Naive thymus-derived CD4-positive, alpha-beta T cell (primary cell): Measurements from ENCODE around the gene UBP1. TPM values are rescaled to one million over a fixed set of nuclear protein-coding genes. Genes with fewer than 3 reads are reported as not detected.
"Not testable (repeated sequence)": the region's sequence is repeated elsewhere in the genome, so short reads cannot be mapped to it uniquely, and the experiment has no call there.

Source experiments
- ATAC-seq: fragments of 150-1000 bp; cut with Tn5 transposase; 2 replicates; pipeline ENCODE4 v1.10.0; 2021; ENCODE audit warnings: mild to moderate bottlenecking, moderate library complexity
- CTCF ChIA-PET: fragments of 350-600 bp; sonication (Branson Sonifier 250); formaldehyde crosslinking; loops from one replicate; lab custom pipeline; 2021; ENCODE audit warnings: antibody characterized with exemption; lab: Charles Lee
- POLR2A ChIA-PET: fragments of 350-600 bp; sonication (Branson Sonifier 250); formaldehyde crosslinking; loops from one replicate; lab custom pipeline; 2021; ENCODE audit warnings: antibody characterized with exemption, inconsistent platforms; lab: Charles Lee
- DNase-seq, 9 donors: peaks; one replicate each; pipeline versions ENCODE4 v3.0.0 to v3.0.0-alpha.2; 2020 to 2022; ENCODE audit warnings: mixed read lengths in 1 of 9
- H3K27ac ChIP-seq: one replicate; pipeline ENCODE4 v1.7.0; 2013; ENCODE audit warnings: mild to moderate bottlenecking, low read depth, low read length, moderate library complexity
- H3K27me3 ChIP-seq, 2 donors: one replicate each; pipeline ENCODE4 v1.7.0; 2013; ENCODE audit warnings: low read length in 2 of 2, mild to moderate bottlenecking in 2 of 2, moderate library complexity in 2 of 2; ENCODE audit not compliant: control insufficient read depth in 2 of 2, insufficient read depth in 2 of 2
- H3K36me3 ChIP-seq, 3 experiments: 1 replicate in 2 of 3; 2 replicates in 1 of 3; pipeline ENCODE4 v1.7.0; 2013; ENCODE audit warnings: low read length in 3 of 3, mild to moderate bottlenecking in 3 of 3, moderate library complexity in 1 of 3; ENCODE audit not compliant: insufficient read depth in 3 of 3, control insufficient read depth in 2 of 3
- H3K4me1 ChIP-seq, 2 donors: one replicate each; pipeline ENCODE4 v1.7.0; 2013; ENCODE audit warnings: low read length in 2 of 2, mild to moderate bottlenecking in 2 of 2, moderate library complexity in 1 of 2; ENCODE audit not compliant: control insufficient read depth in 2 of 2, insufficient read depth in 2 of 2
- H3K4me3 ChIP-seq: 2 replicates; pipeline ENCODE4 v1.7.0; 2013; ENCODE audit warnings: mild to moderate bottlenecking, low read length
- H3K9me3 ChIP-seq, 3 experiments: 1 replicate in 2 of 3; 2 replicates in 1 of 3; pipeline ENCODE4 v1.7.0; 2013; ENCODE audit warnings: low read length in 3 of 3; ENCODE audit not compliant: control insufficient read depth in 2 of 3
- H3K27ac Mint-ChIP-seq, 9 donors: one replicate each; pipeline ENCODE4 v1.8.0; 2020 to 2022; ENCODE audit warnings: mixed read lengths in 9 of 9, mild to moderate bottlenecking in 8 of 9, moderate library complexity in 5 of 9, inconsistent platforms in 2 of 9
- H3K27me3 Mint-ChIP-seq, 5 donors: one replicate each; pipeline ENCODE4 v1.8.0; 2021 to 2022; ENCODE audit warnings: mixed read lengths in 5 of 5, mild to moderate bottlenecking in 1 of 5
- H3K36me3 Mint-ChIP-seq, 5 donors: one replicate each; pipeline ENCODE4 v1.8.0; 2020 to 2022; ENCODE audit warnings: mixed read lengths in 5 of 5, mild to moderate bottlenecking in 3 of 5, inconsistent platforms in 1 of 5
- H3K4me1 Mint-ChIP-seq, 7 donors: one replicate each; pipeline ENCODE4 v1.8.0; 2020 to 2022; ENCODE audit warnings: mixed read lengths in 7 of 7, mild to moderate bottlenecking in 3 of 7, inconsistent platforms in 1 of 7
- H3K4me3 Mint-ChIP-seq, 10 donors: one replicate each; pipeline ENCODE4 v1.8.0; 2020 to 2022; ENCODE audit warnings: mild to moderate bottlenecking in 10 of 10, mixed read lengths in 10 of 10, moderate library complexity in 6 of 10, inconsistent platforms in 2 of 10
- H3K9me3 Mint-ChIP-seq, 11 donors: one replicate each; pipeline ENCODE4 v1.8.0; 2020 to 2022; ENCODE audit warnings: mixed read lengths in 11 of 11, mild to moderate bottlenecking in 4 of 11, inconsistent platforms in 1 of 11, moderate library complexity in 1 of 11
- intact Hi-C, 2 donors: fragments of 100-400 bp; cut with micrococcal nuclease; formaldehyde crosslinking; loops; one replicate each; pipeline ENCODE4 v1.15.1; 2023
- polyA plus RNA-seq, 2 donors: library from polyadenylated mRNA; unstranded; fragments of 300-500 nt; fragmentation: Illumina TruSeq; gene quantifications; one replicate each; pipeline ENCODE4 v1.2.3, GENCODE V29; 2021
- total RNA-seq, 6 experiments: library from RNA in 5 of 6; stranded (reverse) in 5 of 6; gene quantifications; 1 replicate in 5 of 6; 2 replicates in 1 of 6; pipeline ENCODE4 v1.2.3 and lab custom pipeline; 2021 to 2026

The UBP1 gene
- total and polyA plus RNA-seq, 7 experiments from 2014 or later: 9.9 to 116 (median 81.9) TPM

- no peak overlapping the region for H3K4me3 ChIP-seq
- no peak overlapping the region for H3K27ac ChIP-seq
- H3K27me3 ChIP-seq: no peaks in the 10 kb centered on the region
- H3K27me3 Mint-ChIP-seq: no peaks in the 10 kb centered on the region
- ATAC-seq (no peak), DNase-seq (no peak)
- peaks cover 0 to 13% (median 5%) of the 10 kb centered on the region in 5 donors for H3K36me3 Mint-ChIP-seq
- H3K4me1 ChIP-seq: peaks cover 7 to 10% of the 10 kb centered on the region in 2 donors
- H3K36me3 ChIP-seq: peaks cover 0 to 2% (median 0%) of the 10 kb centered on the region in 3 experiments
- intact Hi-C loops: loop anchor here in 1 of 2 donors (10.0 kb wide), 1 partner anchor 855 kb away; the partner anchor contains the start of gene DYNC1LI1
- H3K9me3 Mint-ChIP-seq: no peaks in the 10 kb centered on the region
- POLR2A ChIA-PET: interaction anchor here (3.0 kb wide), 1 partner anchor 9 kb away, joined by 17 read pairs; the partner anchor contains the start of gene UBP1
- peaks cover 58 to 81% (median 77%) of the 10 kb centered on the region in 7 donors for H3K4me1 Mint-ChIP-seq
- peak overlapping the region in 6 of 10 donors; percentile 12 to 64 (median 38) for H3K4me3 Mint-ChIP-seq
- CTCF ChIA-PET: interaction anchor here (0.6 kb wide), 1 partner anchor 356 kb away, joined by 3 read pairs; no protein-coding TSS in a partner anchor
- H3K27ac Mint-ChIP-seq: peak overlapping the region in 8 of 9 donors; percentile 1 to 86 (median 64)
- no peaks in the 10 kb centered on the region for H3K9me3 ChIP-seq
These were observed 10.1 kb downstream of the UBP1 start for GRCh38 chr3:33430061-33430460.

- POLR2A ChIA-PET: interaction anchor here (3.0 kb wide), 1 partner anchor 10 kb away, joined by 17 read pairs; the partner anchor contains the start of gene UBP1
- peaks cover 0 to 20% (median 7%) of the 10 kb centered on the region in 5 donors for H3K36me3 Mint-ChIP-seq
- H3K27me3 ChIP-seq, intact Hi-C loops, H3K9me3 ChIP-seq, H3K36me3 ChIP-seq, H3K4me3 ChIP-seq, H3K27me3 Mint-ChIP-seq, DNase-seq, ATAC-seq, H3K9me3 Mint-ChIP-seq, CTCF ChIA-PET, H3K27ac ChIP-seq: not testable (repeated sequence)
- H3K4me1 ChIP-seq: peaks cover 7 to 10% of the 10 kb centered on the region in 2 donors
- H3K4me3 Mint-ChIP-seq: peak overlapping the region in 3 of 10 donors; percentile 37 to 64 (median 52)
- peaks cover 58 to 80% (median 76%) of the 10 kb centered on the region in 7 donors for H3K4me1 Mint-ChIP-seq
- H3K27ac Mint-ChIP-seq: peak overlapping the region in 8 of 9 donors; percentile 0 to 59 (median 23)
These were observed 10.9 kb downstream of the UBP1 start for GRCh38 chr3:33429306-33429705.

- H3K27me3 ChIP-seq: no peaks in the 10 kb centered on the region
- Mint-ChIP-seq H3K9me3 (no peaks in the 10 kb centered on the region), H3K4me3 (peak overlapping the region in 2 of 10 donors; percentile 3 to 26), H3K36me3 (peaks cover 0 to 24% (median 11%) of the 10 kb centered on the region in 5 donors), H3K27ac (peak overlapping the region in 6 of 9 donors; percentile 0 to 59 (median 5)), H3K4me1 (peaks cover 56 to 74% (median 70%) of the 10 kb centered on the region in 7 donors), H3K27me3 (no peaks in the 10 kb centered on the region)
- ATAC-seq (no peak), DNase-seq (no peak)
- no peak overlapping the region for H3K4me3 ChIP-seq
- no peaks in the 10 kb centered on the region for H3K9me3 ChIP-seq
- CTCF ChIA-PET: interaction anchor here (0.6 kb wide), 1 partner anchor 10 kb away, joined by 3 read pairs; no protein-coding TSS in a partner anchor
- intact Hi-C loops: no loop called here
- peaks cover 7 to 10% of the 10 kb centered on the region in 2 donors for H3K4me1 ChIP-seq
- no peak overlapping the region for H3K27ac ChIP-seq
- POLR2A ChIA-PET: interaction anchor here (3.0 kb wide), 1 partner anchor 11 kb away, joined by 17 read pairs; the partner anchor contains the start of gene UBP1
- peaks cover 0 to 14% (median under 1%) of the 10 kb centered on the region in 3 experiments for H3K36me3 ChIP-seq
These were observed 11.5 kb downstream of the UBP1 start for GRCh38 chr3:33428734-33429133.

- H3K27me3 ChIP-seq: no peaks in the 10 kb centered on the region
- no peak for ATAC-seq
These were observed 13.4 kb downstream of the UBP1 start for GRCh38 chr3:33426630-33427317.

GRCh38 chr3:33426068-33426467 lies 14.1 kb downstream of the UBP1 start:
- Mint-ChIP-seq H3K36me3 (peaks cover 5 to 34% (median 21%) of the 10 kb centered on the region in 5 donors), H3K27me3 (no peaks in the 10 kb centered on the region), H3K9me3 (no peaks in the 10 kb centered on the region), H3K4me1 (peaks cover 40 to 53% (median 46%) of the 10 kb centered on the region in 7 donors), H3K4me3 (no peak overlapping the region), H3K27ac (peak overlapping the region in 2 of 9 donors; percentile 3 to 71)
- Histone ChIP-seq H3K36me3 (peaks cover 0 to 26% (median 8%) of the 10 kb centered on the region in 3 experiments), H3K4me1 (peaks cover 4 to 10% of the 10 kb centered on the region in 2 donors), H3K9me3 (no peaks in the 10 kb centered on the region), H3K27ac (no peak overlapping the region), H3K4me3 (no peak overlapping the region), H3K27me3 (no peaks in the 10 kb centered on the region)
- ATAC-seq (no peak), DNase-seq (no peak)
- ChIA-PET CTCF (no interaction called here), POLR2A (interaction anchor here (0.6 kb wide), 1 partner anchor 31 kb away, joined by 3 read pairs; no protein-coding TSS in a partner anchor)
- intact Hi-C loops: no loop called here

More at GRCh38 chr3:33426630-33427317, 13.4 kb downstream of the UBP1 start:
- Mint-ChIP-seq H3K4me3 (no peak overlapping the region), H3K27ac (peak overlapping the region in 4 of 9 donors; percentile 3 to 71 (median 38)), H3K9me3 (no peaks in the 10 kb centered on the region), H3K4me1 (peaks cover 45 to 60% (median 53%) of the 10 kb centered on the region in 7 donors), H3K27me3 (no peaks in the 10 kb centered on the region), H3K36me3 (peaks cover 5 to 32% (median 16%) of the 10 kb centered on the region in 5 donors)
- Histone ChIP-seq H3K36me3 (peaks cover 0 to 22% (median 8%) of the 10 kb centered on the region in 3 experiments), H3K27ac (no peak overlapping the region), H3K9me3 (no peaks in the 10 kb centered on the region), H3K4me1 (peaks cover 7 to 10% of the 10 kb centered on the region in 2 donors), H3K4me3 (no peak overlapping the region)
- no peak for DNase-seq
- intact Hi-C loops: no loop called here
- CTCF ChIA-PET: no interaction called here
- POLR2A ChIA-PET: interaction anchor here (1.1 kb wide), 1 partner anchor 14 kb away, joined by 3 read pairs; no protein-coding TSS in a partner anchor

GRCh38 chr3:33425453-33425852 lies 14.8 kb downstream of the UBP1 start:
- ChIA-PET POLR2A (interaction anchor here (0.6 kb wide), 1 partner anchor 509 kb away, joined by 3 read pairs; no protein-coding TSS in a partner anchor), CTCF (no interaction called here)
- peaks cover 5 to 39% (median 21%) of the 10 kb centered on the region in 5 donors for H3K36me3 Mint-ChIP-seq
- ATAC-seq: no peak
- peaks cover 0 to 10% of the 10 kb centered on the region in 2 donors for H3K4me1 ChIP-seq
- H3K4me3 Mint-ChIP-seq: no peak overlapping the region
- H3K4me3 ChIP-seq: no peak overlapping the region
- DNase-seq: no peak
- no peaks in the 10 kb centered on the region for H3K9me3 Mint-ChIP-seq
- no peaks in the 10 kb centered on the region for H3K27me3 ChIP-seq
- peaks cover 0 to 32% (median 8%) of the 10 kb centered on the region in 3 experiments for H3K36me3 ChIP-seq
- H3K4me1 Mint-ChIP-seq: peaks cover 34 to 47% (median 40%) of the 10 kb centered on the region in 7 donors
- intact Hi-C loops: no loop called here
- no peaks in the 10 kb centered on the region for H3K27me3 Mint-ChIP-seq
- peak overlapping the region in 1 of 9 donors; percentile 65 for H3K27ac Mint-ChIP-seq
- H3K27ac ChIP-seq: no peak overlapping the region
- no peaks in the 10 kb centered on the region for H3K9me3 ChIP-seq
